ENCODE data around the gene SCG3. TPM values are rescaled to one million over a fixed set of nuclear protein-coding genes. Genes with fewer than 3 reads are reported as not detected.

The SCG3 gene
- total RNA-seq, 1 experiment from 2014 or later = not detected

- H3K27me3 Mint-ChIP-seq (ENCODE audit: insufficient read depth, unreplicated experiment) = peaks cover 32% of the 10 kb centered on the region
- intact Hi-C loops (cut with micrococcal nuclease; ENCODE audit: unreplicated experiment) = no loop called here
- ChIA-PET POLR2A (no interaction called here), CTCF (no interaction called here)
- H3K27ac Mint-ChIP-seq (ENCODE audit: unreplicated experiment) = no peak overlapping the region
- no TSS peak for BruUV-seq (replicated peaks)
- peaks cover 7% of the 10 kb centered on the region for H3K4me1 Mint-ChIP-seq (ENCODE audit: low read depth, unreplicated experiment)
- H3K9me3 Mint-ChIP-seq (ENCODE audit: unreplicated experiment) = no peaks in the 10 kb centered on the region
- H3K4me3 ChIP-seq (ENCODE audit: low read depth, low read length) = no peak overlapping the region
- H3K27me3 ChIP-seq (replicated peaks; ENCODE audit: control insufficient read depth, insufficient read depth, low read length) = no peaks in the 10 kb centered on the region; the same call in 1 of the 2 replicates
- no peaks in the 10 kb centered on the region for H3K36me3 ChIP-seq (ENCODE audit: control insufficient read depth, insufficient read depth, low read length)
- H3K4me3 Mint-ChIP-seq (ENCODE audit: unreplicated experiment) = no peak overlapping the region
- no peak for TF ChIP-seq CTCF (IDR thresholded peaks at IDR 0.05; ENCODE audit: insufficient read depth in 1 of 2, low read depth in 1 of 2, low read length in 1 of 2, severe bottlenecking in 1 of 2, unreplicated experiment in 1 of 2)
- no peaks in the 10 kb centered on the region for H3K9me3 ChIP-seq
- no peaks in the 10 kb centered on the region for H3K36me3 Mint-ChIP-seq (ENCODE audit: insufficient read depth, unreplicated experiment)
- DNase-seq = no peak
- no peaks in the 10 kb centered on the region for H3K4me1 ChIP-seq
These were observed 68.9 kb downstream of the SCG3 start for GRCh38 chr15:51750186-51750585.

GRCh38 chr15:51750792-51751696, 69.7 kb downstream of the SCG3 start, which contains the start of gene TMOD2:
Gene TMOD2 (plus strand): TSS chr15:51751597. CDS start chr15:51766442, 14,845 bp downstream.
- CTCF ChIA-PET = interaction anchor here (1.0 kb wide), 1 partner anchor 25 kb away, joined by 3 read pairs; no protein-coding TSS in a partner anchor
- Histone ChIP-seq H3K9me3 (no peaks in the 10 kb centered on the region), H3K4me3 (ENCODE audit: low read depth, low read length) (peak within 1 kb of the TSS; percentile 50), H3K36me3 (ENCODE audit: control insufficient read depth, insufficient read depth, low read length) (no peaks in the 10 kb centered on the region), H3K27me3 (replicated peaks; ENCODE audit: control insufficient read depth, insufficient read depth, low read length) (no peaks in the 10 kb centered on the region; the same call in 1 of the 2 replicates), H3K4me1 (no peaks in the 10 kb centered on the region)
- intact Hi-C loops (cut with micrococcal nuclease; ENCODE audit: unreplicated experiment) = no loop called here
- H3K27me3 Mint-ChIP-seq (ENCODE audit: insufficient read depth, unreplicated experiment) = peaks cover 39% of the 10 kb centered on the region
- H3K4me1 Mint-ChIP-seq (ENCODE audit: low read depth, unreplicated experiment) = peaks cover 7% of the 10 kb centered on the region
- POLR2A ChIA-PET = no interaction called here
- H3K27ac Mint-ChIP-seq (ENCODE audit: unreplicated experiment) = no peak within 1 kb of the TSS
- H3K4me3 Mint-ChIP-seq (ENCODE audit: unreplicated experiment) = peak within 1 kb of the TSS; percentile 74
- no peaks in the 10 kb centered on the region for H3K9me3 Mint-ChIP-seq (ENCODE audit: unreplicated experiment)
- BruUV-seq (replicated peaks) = no TSS peak
- DNase-seq = peak in 1 of 2 experiments; percentile 41
- H3K36me3 Mint-ChIP-seq (ENCODE audit: insufficient read depth, unreplicated experiment) = no peaks in the 10 kb centered on the region
- TF ChIP-seq CTCF (IDR thresholded peaks at IDR 0.05; ENCODE audit: insufficient read depth in 1 of 2, low read depth in 1 of 2, low read length in 1 of 2, severe bottlenecking in 1 of 2, unreplicated experiment in 1 of 2) = no peak

- peaks cover 7% of the 10 kb centered on the region for H3K4me1 Mint-ChIP-seq (ENCODE audit: low read depth, unreplicated experiment)
- no peak overlapping the region for H3K27ac Mint-ChIP-seq (ENCODE audit: unreplicated experiment)
- H3K4me3 ChIP-seq (ENCODE audit: low read depth, low read length) = peak overlapping the region; percentile 50
- ChIA-PET CTCF (interaction anchor here (1.0 kb wide), 1 partner anchor 24 kb away, joined by 3 read pairs; no protein-coding TSS in a partner anchor), POLR2A (no interaction called here)
- no peaks in the 10 kb centered on the region for H3K36me3 Mint-ChIP-seq (ENCODE audit: insufficient read depth, unreplicated experiment)
- H3K27me3 Mint-ChIP-seq (ENCODE audit: insufficient read depth, unreplicated experiment) = peaks cover 37% of the 10 kb centered on the region
- DNase-seq = peak; percentile 23 to 39
- no peaks in the 10 kb centered on the region for H3K4me1 ChIP-seq
- H3K9me3 ChIP-seq = no peaks in the 10 kb centered on the region
- no TSS peak for BruUV-seq (replicated peaks)
- intact Hi-C loops (cut with micrococcal nuclease; ENCODE audit: unreplicated experiment) = no loop called here
- H3K36me3 ChIP-seq (ENCODE audit: control insufficient read depth, insufficient read depth, low read length) = no peaks in the 10 kb centered on the region
- no peak for TF ChIP-seq CTCF (IDR thresholded peaks at IDR 0.05; ENCODE audit: insufficient read depth in 1 of 2, low read depth in 1 of 2, low read length in 1 of 2, severe bottlenecking in 1 of 2, unreplicated experiment in 1 of 2)
- H3K4me3 Mint-ChIP-seq (ENCODE audit: unreplicated experiment) = peak overlapping the region; percentile 74
- H3K9me3 Mint-ChIP-seq (ENCODE audit: unreplicated experiment) = no peaks in the 10 kb centered on the region
- H3K27me3 ChIP-seq (replicated peaks; ENCODE audit: control insufficient read depth, insufficient read depth, low read length) = no peaks in the 10 kb centered on the region; the same call in 1 of the 2 replicates
These were observed 70.7 kb downstream of the SCG3 start for GRCh38 chr15:51751697-51752683.
